Measurements from ENCODE around the gene GRK5.

DNA sequence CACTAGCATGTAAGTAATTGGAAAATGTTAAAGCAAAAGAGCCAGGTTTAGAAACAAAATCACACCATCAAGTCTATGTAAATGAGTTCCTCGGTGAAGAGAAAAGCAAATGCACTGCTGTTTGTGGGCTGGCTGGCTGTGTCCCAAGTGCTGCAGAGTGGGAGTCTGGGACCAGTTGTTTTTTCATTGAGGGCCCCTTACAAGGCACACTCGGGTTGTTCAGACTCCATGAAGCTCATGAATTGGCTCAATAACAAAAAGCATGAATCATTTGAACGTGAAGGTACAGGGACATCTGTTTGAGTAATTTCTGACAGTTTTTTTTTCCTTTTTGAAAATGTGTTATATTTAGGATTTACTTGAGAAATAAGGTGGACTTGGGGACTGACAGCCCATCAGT, 28.0 kb downstream of the GRK5 start:
- TF ChIP-seq, protein P1, sequence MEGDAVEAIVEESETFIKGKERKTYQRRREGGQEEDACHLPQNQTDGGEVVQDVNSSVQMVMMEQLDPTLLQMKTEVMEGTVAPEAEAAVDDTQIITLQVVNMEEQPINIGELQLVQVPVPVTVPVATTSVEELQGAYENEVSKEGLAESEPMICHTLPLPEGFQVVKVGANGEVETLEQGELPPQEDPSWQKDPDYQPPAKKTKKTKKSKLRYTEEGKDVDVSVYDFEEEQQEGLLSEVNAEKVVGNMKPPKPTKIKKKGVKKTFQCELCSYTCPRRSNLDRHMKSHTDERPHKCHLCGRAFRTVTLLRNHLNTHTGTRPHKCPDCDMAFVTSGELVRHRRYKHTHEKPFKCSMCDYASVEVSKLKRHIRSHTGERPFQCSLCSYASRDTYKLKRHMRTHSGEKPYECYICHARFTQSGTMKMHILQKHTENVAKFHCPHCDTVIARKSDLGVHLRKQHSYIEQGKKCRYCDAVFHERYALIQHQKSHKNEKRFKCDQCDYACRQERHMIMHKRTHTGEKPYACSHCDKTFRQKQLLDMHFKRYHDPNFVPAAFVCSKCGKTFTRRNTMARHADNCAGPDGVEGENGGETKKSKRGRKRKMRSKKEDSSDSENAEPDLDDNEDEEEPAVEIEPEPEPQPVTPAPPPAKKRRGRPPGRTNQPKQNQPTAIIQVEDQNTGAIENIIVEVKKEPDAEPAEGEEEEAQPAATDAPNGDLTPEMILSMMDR (conservative IDR thresholded peaks at IDR 0.05 in 1 of 2, IDR thresholded peaks at IDR 0.05 in 1 of 2; ENCODE audit: extremely low read depth in 1 of 2, insufficient read depth in 1 of 2, low read depth in 1 of 2, low read length in 2 of 2), result no peak
- TF ChIP-seq EZH2 (IDR thresholded peaks at IDR 0.05; ENCODE audit: borderline replicate concordance, low read length), result no peak

Measured in mammary epithelial cell (primary cell).